Ovary (tissue), 3 donors: ENCODE results near the gene GSG1L.

ENCODE experiments used
- EP300 ChIP-seq: sonication (generic); formaldehyde crosslinking; IDR thresholded peaks from one replicate; pipeline ENCODE4 v1.6.1; 2017; ENCODE audit warnings: antibody characterized with exemption
- TF ChIP-seq, protein P1 (sequence below), 3 donors: fragments of 450-650 bp in 2 of 3; fragments of 200-600 bp in 1 of 3; IDR thresholded peaks; one replicate each; pipeline versions ENCODE4 v1.5.1 to v1.8.0; 2016 to 2022; ENCODE audit warnings: antibody characterized with exemption in 3 of 3, mild to moderate bottlenecking in 1 of 3
- donor health status: DM: no; HTN: no; CAD: no.

DNA sequence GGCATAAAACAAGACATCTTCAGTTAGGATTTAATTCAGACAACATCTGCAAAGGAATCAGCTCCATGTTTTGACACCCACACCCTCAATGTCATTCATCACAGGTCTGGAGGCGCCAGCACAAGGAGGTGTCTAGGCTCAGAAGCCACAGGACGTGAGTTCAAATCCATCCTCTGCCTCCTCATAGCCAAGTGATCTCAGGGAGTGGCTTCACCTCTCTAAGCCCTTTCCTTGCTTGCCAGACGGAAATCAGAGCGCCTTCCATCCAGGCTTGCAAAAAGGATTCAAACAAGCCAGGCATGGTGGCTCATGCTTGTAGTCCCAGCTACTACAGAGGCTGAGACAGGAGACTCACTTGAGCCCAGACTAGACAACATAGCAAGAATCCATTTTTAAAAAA is 84.6 kb downstream of the GSG1L start:
- TF ChIP-seq, protein P1, sequence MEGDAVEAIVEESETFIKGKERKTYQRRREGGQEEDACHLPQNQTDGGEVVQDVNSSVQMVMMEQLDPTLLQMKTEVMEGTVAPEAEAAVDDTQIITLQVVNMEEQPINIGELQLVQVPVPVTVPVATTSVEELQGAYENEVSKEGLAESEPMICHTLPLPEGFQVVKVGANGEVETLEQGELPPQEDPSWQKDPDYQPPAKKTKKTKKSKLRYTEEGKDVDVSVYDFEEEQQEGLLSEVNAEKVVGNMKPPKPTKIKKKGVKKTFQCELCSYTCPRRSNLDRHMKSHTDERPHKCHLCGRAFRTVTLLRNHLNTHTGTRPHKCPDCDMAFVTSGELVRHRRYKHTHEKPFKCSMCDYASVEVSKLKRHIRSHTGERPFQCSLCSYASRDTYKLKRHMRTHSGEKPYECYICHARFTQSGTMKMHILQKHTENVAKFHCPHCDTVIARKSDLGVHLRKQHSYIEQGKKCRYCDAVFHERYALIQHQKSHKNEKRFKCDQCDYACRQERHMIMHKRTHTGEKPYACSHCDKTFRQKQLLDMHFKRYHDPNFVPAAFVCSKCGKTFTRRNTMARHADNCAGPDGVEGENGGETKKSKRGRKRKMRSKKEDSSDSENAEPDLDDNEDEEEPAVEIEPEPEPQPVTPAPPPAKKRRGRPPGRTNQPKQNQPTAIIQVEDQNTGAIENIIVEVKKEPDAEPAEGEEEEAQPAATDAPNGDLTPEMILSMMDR (IDR thresholded peaks at IDR 0.05): no peak
- TF ChIP-seq EP300: no peak
